Endothelial cell of umbilical vein (primary cell): ENCODE data around the gene RAD51B. TPM values are rescaled to one million over a fixed set of nuclear protein-coding genes. Genes with fewer than 3 reads are reported as not detected.

ENCODE experiments used
- BruUV-seq: library from RNA; stranded (reverse); fragments of 400-500 nt; replicated peaks from 2 replicates; lab custom pipeline; 2021; lab: Mats Ljungman, UMichigan
- CTCF ChIA-PET: fragments of 300-600, 350-600 bp; sonication (Branson Sonifier 250); formaldehyde crosslinking; loops from one replicate; lab custom pipeline; 2021; ENCODE audit warnings: antibody characterized with exemption, inconsistent platforms; lab: Charles Lee
- POLR2A ChIA-PET: fragments of 300-600, 350-600 bp; sonication (Branson Sonifier 250); formaldehyde crosslinking; loops from one replicate; lab custom pipeline; 2021; ENCODE audit warnings: antibody characterized with exemption, inconsistent platforms; lab: Charles Lee
- DNase-seq: peaks from one replicate; pipeline ENCODE4 v3.0.0-alpha.2; 2011; ENCODE audit warnings: low read depth, low spot score
- FAIRE-seq: peaks from 2 replicates; lab custom pipeline; 2011; peaks lifted over from hg19 to GRCh38; lab: Jason Lieb, UNC
- H2AFZ ChIP-seq: 2 replicates; pipeline ENCODE4 v1.6.0; 2012; ENCODE audit warnings: low read depth, low read length, control low read depth, inconsistent platforms
- H3K27ac ChIP-seq: 2 replicates; pipeline ENCODE4 v1.5.1; 2011; ENCODE audit warnings: low read depth, mild to moderate bottlenecking, control low read depth, low read length, moderate library complexity; ENCODE audit not compliant: insufficient read depth
- H3K27me3 ChIP-seq, 2 experiments: 2 replicates each; pipeline versions ENCODE4 v1.6.0 to v1.6.1; 2011; ENCODE audit warnings: low read length in 2 of 2, mixed read lengths in 1 of 2; ENCODE audit not compliant: control insufficient read depth in 2 of 2, insufficient read depth in 2 of 2
- H3K36me3 ChIP-seq, 2 experiments: 2 replicates in 1 of 2; 3 replicates in 1 of 2; pipeline ENCODE4 v1.5.1; 2011; ENCODE audit warnings: low read length in 2 of 2, mild to moderate bottlenecking in 1 of 2, moderate library complexity in 1 of 2; ENCODE audit not compliant: control insufficient read depth in 2 of 2, insufficient read depth in 2 of 2; ENCODE audit errors: extremely low read depth in 1 of 2
- H3K4me1 ChIP-seq: 3 replicates; pipeline ENCODE4 v1.5.1; 2011; ENCODE audit warnings: mild to moderate bottlenecking, low read length; ENCODE audit not compliant: control insufficient read depth, insufficient read depth; ENCODE audit errors: extremely low read depth
- H3K4me2 ChIP-seq: 2 replicates; pipeline ENCODE4 v1.6.1; 2011; ENCODE audit warnings: low read length, control low read depth, mixed read lengths; ENCODE audit not compliant: insufficient read depth
- H3K4me3 ChIP-seq, 3 experiments: fragments of 200-600 bp in 1 of 3; sonication (generic), shearing (Covaris generic) in 1 of 3; replicated peaks in 1 of 3; 2 replicates each; pipeline ENCODE4 v1.5.1; 2011 to 2016; ENCODE audit warnings: control low read depth in 3 of 3, low read length in 3 of 3, mild to moderate bottlenecking in 2 of 3, inconsistent platforms in 1 of 3, low read depth in 1 of 3, moderate library complexity in 1 of 3; ENCODE audit not compliant: insufficient read depth in 1 of 3
- H3K79me2 ChIP-seq: 2 replicates; pipeline ENCODE4 v1.6.0; 2012; ENCODE audit warnings: low read length, inconsistent platforms; ENCODE audit not compliant: control insufficient read depth, insufficient read depth
- H3K9ac ChIP-seq: replicated peaks from 2 replicates; pipeline ENCODE3; 2011; ENCODE audit warnings: low read length, control low read depth; ENCODE audit not compliant: insufficient read depth; ENCODE audit errors: extremely low read depth
- H3K9me1 ChIP-seq: replicated peaks from 3 replicates; pipeline ENCODE4 v1.6.0; 2011; ENCODE audit warnings: mild to moderate bottlenecking, low read length; ENCODE audit not compliant: control insufficient read depth, insufficient read depth; ENCODE audit errors: extremely low read depth
- H3K9me3 ChIP-seq: replicated peaks from 2 replicates; pipeline ENCODE4 v1.5.1; 2012; ENCODE audit warnings: low read length, inconsistent platforms; ENCODE audit not compliant: control insufficient read depth, insufficient read depth
- H4K20me1 ChIP-seq: replicated peaks from 2 replicates; pipeline ENCODE3; 2011; ENCODE audit warnings: mild to moderate bottlenecking, low read length; ENCODE audit not compliant: control insufficient read depth, insufficient read depth; ENCODE audit errors: extremely low read depth
- CTCF ChIP-seq, 2 donors: IDR thresholded peaks; 1 replicate in 1 of 2; 2 replicates in 1 of 2; pipeline ENCODE4 v1.5.1; 2011; ENCODE audit warnings: low read length in 2 of 2, mild to moderate bottlenecking in 2 of 2, moderate library complexity in 2 of 2, control low read depth in 1 of 2, inconsistent platforms in 1 of 2, low read depth in 1 of 2; ENCODE audit not compliant: insufficient read depth in 1 of 2; ENCODE audit errors: extremely low read depth in 1 of 2
- EZH2 ChIP-seq: IDR thresholded peaks from 2 replicates; pipeline ENCODE4 v1.6.1; 2012; ENCODE audit warnings: borderline replicate concordance, low read depth, mild to moderate bottlenecking, moderate library complexity, low read length, inconsistent platforms; ENCODE audit not compliant: severe bottlenecking
- FOS ChIP-seq: IDR thresholded peaks from 2 replicates; pipeline ENCODE4 v1.6.1; 2011; ENCODE audit warnings: mild to moderate bottlenecking, low read length, moderate library complexity, borderline replicate concordance; ENCODE audit not compliant: insufficient read depth
- GATA2 ChIP-seq: IDR thresholded peaks from 2 replicates; pipeline ENCODE4 v1.7.0; 2011; ENCODE audit warnings: low read depth, mild to moderate bottlenecking, moderate library complexity, mixed read lengths, low read length; ENCODE audit not compliant: insufficient read length, insufficient read depth
- JUN ChIP-seq: IDR thresholded peaks from 2 replicates; pipeline ENCODE4 v1.6.1; 2011; ENCODE audit warnings: borderline replicate concordance, low read depth; ENCODE audit not compliant: insufficient read length, insufficient read depth
- MYC ChIP-seq: IDR thresholded peaks from one replicate; pipeline ENCODE4 v1.6.1; 2011; ENCODE audit warnings: mild to moderate bottlenecking, low read depth, low read length
- POLR2A ChIP-seq: IDR thresholded peaks from 2 replicates; pipeline ENCODE4 v1.6.1; 2012; ENCODE audit warnings: low read depth, mild to moderate bottlenecking, control low read depth, low read length
- POLR2AphosphoS5 ChIP-seq: IDR thresholded peaks from 2 replicates; pipeline ENCODE4 v1.6.1; 2012; ENCODE audit warnings: low read depth, mild to moderate bottlenecking, control low read depth, low read length, moderate library complexity; ENCODE audit not compliant: insufficient read depth
- dilution Hi-C: fragments of 300-500 bp; cut with MboI; formaldehyde crosslinking; loops from one replicate; pipeline ENCODE4 v1.15.0; 2019; ENCODE audit warnings: low sequenced_read_pairs; ENCODE audit not compliant: extremely low pct_ligation_motif_present
- intact Hi-C: fragments of 100-400 bp; cut with micrococcal nuclease; formaldehyde crosslinking; loops from one replicate; pipeline ENCODE4 v1.10.0; 2022
- polyA plus RNA-seq, 4 experiments: library from polyadenylated mRNA; depleted of rRNA in 3 of 4; stranded (reverse) in 3 of 4; unstranded in 1 of 4; fragments of >200 nt; gene quantifications; 2 replicates each; pipeline versions ENCODE4 v1.2.1 to v1.2.3, GENCODE V29; 2011 to 2012; ENCODE audit warnings: missing spikeins in 1 of 4
- total RNA-seq: library from RNA; stranded (reverse); gene quantifications from 2 replicates; pipeline ENCODE4 v1.2.3, GENCODE V29; 2021
- TF ChIP-seq, protein P1 (sequence below): IDR thresholded peaks from 2 replicates; pipeline ENCODE4 v1.6.1; 2011; ENCODE audit not compliant: insufficient read depth, insufficient read length

RAD51B gene
- total and polyA plus RNA-seq, 2 donors (not counting 3 experiments of a cell fraction or from before 2014, with no cell fraction given) = 3.9 to 19.0 TPM

GRCh38 chr14:68363843-68364767 is 544.5 kb downstream of the RAD51B start:
- no peak overlapping the region for H2AFZ ChIP-seq
- H3K36me3 ChIP-seq = no peaks in the 10 kb centered on the region
- H3K9me3 ChIP-seq = no peaks in the 10 kb centered on the region
- no peaks in the 10 kb centered on the region for H4K20me1 ChIP-seq
- H3K4me2 ChIP-seq = no peak overlapping the region
- peak; percentile 56 for DNase-seq
- peaks cover 28% of the 10 kb centered on the region for H3K4me1 ChIP-seq
- H3K27me3 ChIP-seq = no peaks in the 10 kb centered on the region
- intact Hi-C loops (loop anchor here (2.0 to 5.0 kb wide), 2 partner anchors 97 to 429 kb away; partner anchors contain the start of gene ZFP36L1), dilution Hi-C loops (no loop called here)
- no peak for TF ChIP-seq POLR2A
- no peak for TF ChIP-seq JUN
- TF ChIP-seq, protein P1, sequence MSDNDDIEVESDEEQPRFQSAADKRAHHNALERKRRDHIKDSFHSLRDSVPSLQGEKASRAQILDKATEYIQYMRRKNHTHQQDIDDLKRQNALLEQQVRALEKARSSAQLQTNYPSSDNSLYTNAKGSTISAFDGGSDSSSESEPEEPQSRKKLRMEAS = no peak
- no peak for TF ChIP-seq POLR2AphosphoS5
- no peak for TF ChIP-seq EZH2
- TF ChIP-seq GATA2 = no peak
- no peak for TF ChIP-seq MYC
- TF ChIP-seq FOS = no peak
- no peak for TF ChIP-seq CTCF (IDR thresholded peaks at IDR 0.05; ENCODE audit: extremely low read depth in 1 of 2, insufficient read depth in 1 of 2, low read depth in 1 of 2, low read length in 2 of 2)
- H3K9me1 ChIP-seq = no peaks in the 10 kb centered on the region
- no peak overlapping the region for H3K9ac ChIP-seq
- H3K27ac ChIP-seq = no peak overlapping the region
- POLR2A ChIA-PET = interaction anchor here (1.0 kb wide), 1 partner anchor 429 kb away, joined by 4 read pairs; the partner anchor contains the start of gene ZFP36L1
- FAIRE-seq = no peak
- H3K4me3 ChIP-seq = no peak overlapping the region
- no peaks in the 10 kb centered on the region for H3K79me2 ChIP-seq
- BruUV-seq = no TSS peak
- CTCF ChIA-PET = interaction anchor here (1.4 kb wide), 1 partner anchor 14 kb away, joined by 4 read pairs; no protein-coding TSS in a partner anchor
